ENCODE results near the gene AMD1.

Gene AMD1

DNA sequence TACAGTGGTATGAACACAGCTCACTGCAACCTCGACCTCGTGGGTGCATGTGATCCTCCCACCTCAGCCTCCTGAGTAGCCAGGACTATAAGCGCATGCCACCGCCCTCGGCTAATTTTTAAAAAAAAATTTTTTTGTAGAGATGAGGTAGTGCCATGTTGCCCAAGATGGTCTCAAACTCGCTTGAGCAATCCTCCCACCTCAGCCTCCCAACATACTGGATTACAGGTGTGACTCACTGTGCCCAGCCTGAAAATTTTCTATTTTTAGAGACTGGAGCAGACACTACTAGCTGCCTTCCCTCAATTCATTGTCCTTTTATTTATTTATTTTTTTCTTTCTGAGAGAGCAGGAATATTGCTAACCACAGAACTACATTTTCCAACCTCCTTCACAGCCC lies 63.6 kb downstream of the AMD1 start:
- no peak for DNase-seq (ENCODE audit: low read depth in 2 of 2)

DNA sequence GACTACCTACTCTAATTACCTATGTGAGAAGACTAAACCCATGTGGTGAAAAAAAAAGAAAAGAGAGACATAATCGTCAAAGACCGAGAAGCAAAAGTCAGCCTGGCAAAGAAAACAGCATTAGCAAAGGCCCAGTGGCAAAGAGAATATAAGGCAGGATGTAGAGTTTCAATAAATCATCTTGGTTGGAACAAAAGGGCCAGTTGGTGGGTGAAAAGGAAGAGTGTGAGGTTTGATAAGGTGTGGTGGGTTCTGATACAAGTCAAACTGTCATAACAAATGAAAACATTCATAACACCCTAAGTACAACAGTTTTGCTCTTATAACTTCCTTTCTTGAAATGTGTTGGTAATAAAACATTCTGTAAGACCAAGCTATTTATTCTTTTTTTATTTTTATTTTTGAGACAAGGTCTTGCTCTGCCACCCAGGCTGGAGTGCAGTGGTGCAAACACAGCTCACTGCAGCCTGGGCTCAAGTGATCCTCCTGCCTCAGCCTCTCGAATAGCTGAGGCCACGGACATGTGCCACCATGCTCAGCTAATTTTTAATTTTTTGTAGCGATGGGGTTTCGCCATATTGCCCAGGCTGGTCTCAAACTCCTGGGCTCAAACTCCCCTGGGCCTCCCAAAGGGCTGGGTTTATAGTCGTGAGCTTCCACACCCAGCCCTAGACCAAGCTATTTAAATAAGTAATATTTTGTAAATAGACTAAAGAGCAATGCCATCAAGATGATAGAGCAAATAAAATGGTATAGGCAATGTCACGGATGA lies 65.0 kb downstream of the AMD1 start:
- no peak for DNase-seq (ENCODE audit: low read depth in 2 of 2)

DNA sequence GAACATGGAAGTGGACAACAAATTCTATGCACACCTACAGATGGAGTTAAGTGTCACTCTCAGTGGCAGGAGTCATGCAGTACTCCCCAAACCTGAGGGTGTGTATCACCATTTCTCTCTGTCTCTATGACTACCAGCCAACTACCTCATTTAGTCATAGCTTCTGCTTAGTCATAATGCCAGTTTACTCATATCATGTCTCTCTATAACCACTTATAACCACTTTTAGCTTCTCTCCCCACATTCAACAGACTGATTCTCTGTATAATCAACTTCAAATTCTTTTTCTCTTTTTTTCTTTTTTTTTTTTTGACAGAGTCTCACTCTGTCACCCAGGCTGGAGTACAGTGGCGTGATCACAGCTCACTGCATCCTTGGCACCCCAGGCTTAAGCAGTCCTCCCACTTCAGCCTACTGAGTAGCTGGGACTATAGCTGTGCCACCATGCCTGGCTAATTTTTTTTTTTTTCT lies 70.1 kb downstream of the AMD1 start:
- DNase-seq (ENCODE audit: low read depth in 2 of 2): peak; percentile 18 to 24

Data from fibroblast of skin of left biceps (primary cell).